OCI-M2 (cell line): ENCODE measurements around the gene DIRAS1.
"Not testable (repeated sequence)": the region's sequence is repeated elsewhere in the genome, so short reads cannot be mapped to it uniquely, and the experiment has no call there.

Experiments
- DNase-seq: peaks from one replicate; lab custom pipeline; 2025; ENCODE audit not compliant: unreplicated experiment; lab: John Stamatoyannopoulos, UW

The DIRAS1 gene

GRCh38 chr19:2679439-2679838 is 41.7 kb downstream of the DIRAS1 start:
- DNase-seq, result no peak

GRCh38 chr19:2678948-2679347 is 42.2 kb downstream of the DIRAS1 start:
- not testable (repeated sequence) for DNase-seq

GRCh38 chr19:2678044-2678671 is 43.0 kb downstream of the DIRAS1 start:
- DNase-seq, result no peak

- DNase-seq, result no peak
Measured at GRCh38 chr19:2676823-2677222, 44.3 kb downstream of the DIRAS1 start.

- no peak for DNase-seq
Measured at GRCh38 chr19:2675892-2676291, 45.3 kb downstream of the DIRAS1 start.

- no peak for DNase-seq
Measured at GRCh38 chr19:2670217-2670616, 51.0 kb downstream of the DIRAS1 start.

- DNase-seq, result no peak
Measured at GRCh38 chr19:2668175-2668763, 52.9 kb downstream of the DIRAS1 start.

- DNase-seq, result not testable (repeated sequence)
Measured at GRCh38 chr19:2667349-2667748, 53.8 kb downstream of the DIRAS1 start.

GRCh38 chr19:2666344-2666994 is 54.7 kb downstream of the DIRAS1 start:
- DNase-seq, result no peak

GRCh38 chr19:2665103-2665502 is 56.1 kb downstream of the DIRAS1 start:
- no peak for DNase-seq
